ENCODE data around the gene GPR39. TPM values are rescaled to one million over a fixed set of nuclear protein-coding genes. Genes with fewer than 3 reads are reported as not detected.

GPR39 gene
- total and polyA plus RNA-seq, 2 donors (not counting 3 experiments of a cell fraction or from before 2014, with no cell fraction given), result 0.03 to 0.20 TPM

- Histone ChIP-seq H3K36me3 (ENCODE audit: control insufficient read depth in 2 of 2, extremely low read depth in 1 of 2, insufficient read depth in 2 of 2, low read length in 2 of 2) (no peaks in the 10 kb centered on the region), H3K9ac (replicated peaks; ENCODE audit: extremely low read depth, insufficient read depth, low read length) (no peak overlapping the region), H3K27me3 (ENCODE audit: control insufficient read depth in 2 of 2, insufficient read depth in 2 of 2, low read length in 2 of 2) (no peaks in the 10 kb centered on the region), H4K20me1 (replicated peaks; ENCODE audit: control insufficient read depth, extremely low read depth, insufficient read depth, low read length) (no peaks in the 10 kb centered on the region), H3K4me3 (replicated peaks in 1 of 3; ENCODE audit: insufficient read depth in 1 of 3, low read depth in 1 of 3, low read length in 3 of 3) (no peak overlapping the region), H3K9me1 (replicated peaks; ENCODE audit: control insufficient read depth, extremely low read depth, insufficient read depth, low read length) (no peaks in the 10 kb centered on the region), H3K4me2 (ENCODE audit: insufficient read depth, low read length) (no peak overlapping the region), H3K27ac (ENCODE audit: insufficient read depth, low read depth, low read length) (no peak overlapping the region), H3K79me2 (ENCODE audit: control insufficient read depth, insufficient read depth, low read length) (no peaks in the 10 kb centered on the region), H3K9me3 (replicated peaks; ENCODE audit: control insufficient read depth, insufficient read depth, low read length) (no peaks in the 10 kb centered on the region), H2AFZ (ENCODE audit: low read depth, low read length) (no peak overlapping the region), H3K4me1 (ENCODE audit: control insufficient read depth, extremely low read depth, insufficient read depth, low read length) (no peaks in the 10 kb centered on the region)
- no TSS peak for BruUV-seq (replicated peaks)
- POLR2A ChIA-PET, result no interaction called here
- FAIRE-seq (no peak), DNase-seq (ENCODE audit: low read depth, low spot score) (no peak)
- TF ChIP-seq CTCF (IDR thresholded peaks at IDR 0.05; ENCODE audit: extremely low read depth in 1 of 2, insufficient read depth in 1 of 2, low read depth in 1 of 2, low read length in 2 of 2), result no peak
- no peak for TF ChIP-seq FOS (IDR thresholded peaks at IDR 0.05; ENCODE audit: borderline replicate concordance, insufficient read depth, low read length)
- no peak for TF ChIP-seq EZH2 (IDR thresholded peaks at IDR 0.05; ENCODE audit: borderline replicate concordance, low read depth, low read length, severe bottlenecking)
- no peak for TF ChIP-seq POLR2AphosphoS5 (IDR thresholded peaks at IDR 0.05; ENCODE audit: insufficient read depth, low read depth, low read length)
- no peak for TF ChIP-seq GATA2 (IDR thresholded peaks at IDR 0.05; ENCODE audit: insufficient read depth, insufficient read length, low read depth, low read length)
- TF ChIP-seq MYC (IDR thresholded peaks at IDR 0.05; ENCODE audit: low read depth, low read length), result no peak
- TF ChIP-seq MAX (IDR thresholded peaks at IDR 0.05; ENCODE audit: insufficient read depth, insufficient read length), result no peak
- CTCF ChIA-PET, result no interaction called here
- dilution Hi-C loops (cut with MboI; ENCODE audit: extremely low pct_ligation_motif_present, low sequenced_read_pairs), result no loop called here
- intact Hi-C loops (cut with micrococcal nuclease), result no loop called here
Measured at GRCh38 chr2:132577686-132578085, 161.1 kb downstream of the GPR39 start.
